ENCODE data around the gene SV2C.
A peak's percentile ranks its signal among the peaks of the same experiment; 100 is the strongest.

Gene SV2C

DNA sequence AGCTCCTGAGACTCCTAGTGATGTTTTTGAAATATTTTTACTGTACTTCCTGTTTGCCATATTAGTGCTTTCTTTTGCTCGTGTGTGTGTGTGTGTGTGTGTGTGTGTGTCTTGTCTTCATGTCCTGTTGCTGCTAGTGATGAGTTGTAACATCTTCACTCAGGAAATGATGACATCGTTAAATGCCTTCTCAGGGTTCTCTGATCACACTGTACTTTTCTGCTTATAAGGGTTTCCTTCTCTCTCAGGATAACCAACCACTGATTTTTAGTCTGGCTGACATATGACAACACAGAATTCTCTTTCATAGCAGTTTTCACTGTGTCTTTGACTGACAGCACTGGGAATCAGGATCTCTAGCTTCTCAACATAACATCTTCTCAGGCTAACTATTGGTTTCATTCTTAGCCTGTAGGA lies 16.1 kb downstream of the SV2C start:
- DNase-seq, result no peak

DNA sequence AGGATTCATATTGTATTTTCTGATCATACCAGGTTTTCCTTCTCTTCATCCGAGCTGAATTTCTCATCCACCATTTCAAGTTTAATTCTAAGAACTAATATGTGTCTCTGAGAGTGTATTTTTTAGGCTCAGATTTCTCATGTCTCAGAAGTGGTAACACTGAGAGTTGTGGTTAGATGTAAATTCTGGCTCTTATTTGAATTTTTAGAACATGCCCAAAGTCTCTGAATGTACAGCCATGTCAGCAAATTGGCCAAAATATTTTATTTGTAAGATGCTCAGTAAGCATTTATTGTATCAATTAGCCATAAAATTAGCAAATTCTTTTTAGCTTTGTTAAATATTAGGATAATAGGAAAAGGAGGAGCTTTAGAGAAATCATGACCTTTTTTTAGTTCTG lies 16.6 kb downstream of the SV2C start:
- DNase-seq, result no peak

DNA sequence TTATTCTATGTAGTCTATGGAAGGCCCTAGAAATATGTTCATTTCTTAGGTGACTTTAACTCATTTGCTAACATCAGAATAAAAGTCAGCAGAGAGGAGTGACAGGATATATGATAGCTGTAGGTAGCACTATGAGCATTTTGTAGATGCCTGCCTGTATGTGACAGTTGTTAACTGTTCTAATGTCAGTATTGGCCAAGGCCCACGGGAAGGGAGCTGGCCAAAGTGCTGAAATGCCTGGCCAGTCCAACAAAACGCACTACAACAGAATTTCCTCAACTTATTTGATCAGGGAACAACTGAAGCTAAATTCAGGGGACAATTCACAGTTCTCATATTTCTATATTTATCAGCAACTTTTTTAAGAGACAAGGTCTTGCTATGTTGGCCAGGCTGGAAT lies 20.8 kb downstream of the SV2C start:
- peak in 1 of 56 donors; percentile 0 for DNase-seq

DNA sequence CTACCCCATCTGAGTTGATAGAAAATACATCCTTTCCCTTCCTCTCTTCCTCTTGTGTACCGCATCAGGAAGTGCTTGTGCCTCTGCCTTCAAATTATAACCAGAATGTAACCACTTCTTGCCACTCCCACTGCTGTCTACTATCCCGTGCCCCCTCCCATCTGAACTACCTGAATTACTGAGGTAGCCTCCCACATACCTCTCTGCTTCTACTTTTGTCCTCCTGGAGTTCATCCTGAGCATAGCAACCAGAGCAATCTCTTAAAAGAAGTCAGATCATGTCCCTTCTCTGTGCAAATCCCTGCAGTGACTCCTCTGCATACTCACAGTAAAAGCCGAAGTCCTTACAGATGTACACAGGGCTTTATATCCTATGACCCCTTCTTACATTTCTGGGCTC lies 23.0 kb downstream of the SV2C start:
- DNase-seq, result peak in 1 of 56 donors; percentile 18

DNA sequence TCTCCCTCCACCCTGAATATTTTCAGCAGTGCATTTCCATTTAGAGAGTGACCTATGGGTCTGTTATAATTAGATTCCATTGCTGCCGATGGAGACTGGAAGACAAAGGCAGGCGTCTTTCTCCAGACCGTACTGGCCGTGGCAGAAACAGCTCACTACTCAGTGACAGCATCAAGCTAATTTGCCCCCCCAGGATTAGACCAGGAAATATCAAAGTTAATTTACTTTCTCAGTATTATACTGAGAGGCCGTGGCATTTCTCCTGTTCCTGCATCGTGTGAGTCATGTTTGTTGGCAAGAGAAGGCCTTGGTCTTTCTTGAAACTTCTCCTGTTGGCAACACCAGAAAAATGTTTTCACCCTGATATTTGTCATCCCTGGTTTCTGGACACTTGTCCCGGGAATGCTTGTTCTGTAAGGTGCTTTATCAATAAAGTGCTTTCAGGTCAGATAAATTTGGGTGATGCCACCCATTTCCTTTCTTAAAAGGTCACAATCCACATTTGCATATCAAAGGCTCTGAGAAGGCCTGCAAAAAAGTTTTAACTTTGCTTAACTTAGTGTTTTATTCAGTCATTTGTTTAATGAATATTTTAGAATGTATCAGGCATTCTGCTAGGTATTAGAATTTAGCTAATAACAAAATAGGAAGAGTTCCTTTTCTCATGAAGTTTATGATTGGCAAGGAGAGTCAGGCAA lies 28.4 kb downstream of the SV2C start:
- DNase-seq, result no peak

DNA sequence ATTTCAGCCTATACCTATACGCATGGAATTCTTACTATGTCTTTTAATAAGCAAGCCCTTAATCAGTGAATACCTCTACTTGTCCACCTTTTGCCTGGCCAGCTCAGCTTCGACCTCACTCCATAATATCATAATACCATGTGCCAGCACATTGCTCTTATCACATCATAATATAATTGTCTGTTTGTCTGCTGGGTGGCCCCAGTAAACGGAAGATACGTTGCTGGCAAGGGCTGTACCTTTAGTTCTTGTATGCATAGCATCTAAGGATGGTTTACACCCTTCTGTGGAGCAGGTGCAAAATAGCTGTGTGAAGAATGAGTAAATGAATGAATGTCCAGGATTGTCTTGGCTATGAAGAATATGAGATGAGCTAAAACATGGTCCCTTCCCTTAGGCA lies 29.9 kb downstream of the SV2C start:
- no peak for DNase-seq

DNA sequence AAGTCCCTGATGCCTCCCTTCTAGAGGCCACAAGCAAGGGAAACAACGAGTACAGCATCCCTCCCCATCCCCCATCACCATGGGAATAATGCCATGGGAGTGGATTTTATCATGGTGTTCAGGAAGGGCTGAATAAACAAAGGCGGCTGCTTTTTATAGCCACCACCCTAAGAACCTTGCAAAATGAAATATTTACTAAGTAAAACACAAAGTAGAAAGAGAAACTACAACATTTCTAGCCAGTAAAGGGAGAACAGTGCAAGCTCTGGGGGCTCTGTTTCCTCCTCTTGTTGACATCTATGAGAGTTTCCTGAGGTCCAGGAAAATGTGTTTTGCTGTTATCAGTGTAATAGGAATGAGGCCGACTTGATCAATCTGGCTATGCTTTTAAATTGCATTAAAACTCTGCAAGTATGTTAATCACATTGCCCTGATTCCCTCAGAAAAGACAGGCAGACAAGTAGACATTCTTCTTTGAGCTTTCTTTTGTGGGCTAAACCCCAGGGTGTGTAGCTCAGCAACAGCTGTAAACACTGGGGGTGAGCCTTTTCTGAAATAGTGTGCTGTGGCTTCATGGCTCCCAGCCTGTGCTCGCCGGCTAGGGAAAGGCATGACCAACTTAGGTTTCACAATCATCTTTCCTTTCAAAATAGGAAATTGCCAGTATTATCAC lies 31.1 kb downstream of the SV2C start:
- DNase-seq, result no peak

DNA sequence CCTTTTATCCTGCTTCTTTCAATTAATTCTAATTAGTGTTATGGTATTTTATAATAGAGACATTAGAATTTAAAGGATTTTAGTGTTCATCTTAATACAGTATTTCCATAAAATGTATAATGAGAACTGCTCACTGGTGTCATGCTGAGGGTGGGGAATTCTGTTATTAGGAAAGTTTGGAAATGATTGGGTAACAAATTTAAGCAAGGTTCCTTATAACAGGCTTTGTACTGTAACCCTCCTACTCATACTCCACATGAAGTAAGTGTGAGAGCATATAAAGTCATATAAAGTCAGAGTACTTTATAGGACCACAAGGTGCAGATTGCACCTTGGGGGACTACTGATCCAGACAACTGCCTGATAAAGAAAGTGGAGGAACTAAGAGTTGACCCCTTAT lies 42.2 kb downstream of the SV2C start:
- no peak for DNase-seq

DNA sequence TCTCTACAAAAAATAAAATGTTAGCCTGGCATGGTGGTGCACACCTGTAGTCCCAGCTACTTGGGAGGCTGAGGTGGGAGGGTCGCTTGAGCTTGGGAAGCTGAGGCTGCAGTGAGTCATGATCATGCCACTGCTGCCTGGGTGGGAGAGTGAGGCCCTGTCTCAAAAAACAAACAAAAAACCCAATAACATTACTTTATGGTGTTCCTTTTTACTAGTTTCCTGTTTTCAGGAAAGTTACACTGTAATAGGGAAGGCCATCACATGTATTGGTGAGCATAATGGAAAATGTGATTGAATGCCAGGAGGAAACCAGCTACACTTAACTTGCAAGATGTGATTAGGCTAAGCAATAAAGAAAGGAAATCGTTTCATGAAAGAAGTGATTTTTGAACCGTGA lies 42.7 kb downstream of the SV2C start:
- no peak for DNase-seq

DNA sequence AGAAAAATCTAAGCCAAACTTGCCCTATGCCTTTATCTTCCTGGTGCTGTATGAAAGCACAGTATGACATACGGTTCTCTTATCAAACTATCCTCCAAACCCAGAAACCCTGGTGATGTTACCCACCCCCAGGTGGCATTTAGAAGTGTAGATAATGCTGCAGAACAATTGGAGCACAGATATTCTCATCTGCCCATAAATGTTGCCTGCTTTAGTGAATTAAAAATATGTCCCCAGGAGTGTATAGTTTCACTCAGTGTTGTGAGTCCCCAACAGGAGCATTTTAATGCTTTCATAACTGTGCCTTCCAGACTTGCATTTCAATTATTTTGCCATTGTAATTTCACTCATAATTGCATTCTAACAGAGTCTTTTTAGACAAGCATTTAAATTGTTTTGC lies 50.8 kb downstream of the SV2C start:
- DNase-seq, result no peak

DNA sequence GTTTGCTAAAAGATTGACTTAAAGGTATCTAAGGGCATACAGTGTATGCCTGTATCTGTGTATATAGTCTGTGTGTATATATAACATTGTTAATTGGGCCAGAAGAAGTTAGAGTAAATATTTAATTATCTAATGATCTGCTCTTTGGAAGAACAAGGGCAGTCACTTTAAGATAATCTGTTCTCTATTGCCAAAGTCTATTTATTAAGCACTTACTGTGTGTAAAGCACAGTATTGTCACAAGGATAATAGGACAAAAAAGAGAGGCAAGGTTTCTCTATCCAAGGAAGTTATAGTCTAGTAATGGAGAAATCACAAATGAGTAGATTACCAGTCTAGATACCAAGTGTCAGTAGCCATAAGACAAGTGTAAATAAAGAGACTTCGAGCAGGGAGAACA lies 51.5 kb downstream of the SV2C start:
- DNase-seq, result no peak

DNA sequence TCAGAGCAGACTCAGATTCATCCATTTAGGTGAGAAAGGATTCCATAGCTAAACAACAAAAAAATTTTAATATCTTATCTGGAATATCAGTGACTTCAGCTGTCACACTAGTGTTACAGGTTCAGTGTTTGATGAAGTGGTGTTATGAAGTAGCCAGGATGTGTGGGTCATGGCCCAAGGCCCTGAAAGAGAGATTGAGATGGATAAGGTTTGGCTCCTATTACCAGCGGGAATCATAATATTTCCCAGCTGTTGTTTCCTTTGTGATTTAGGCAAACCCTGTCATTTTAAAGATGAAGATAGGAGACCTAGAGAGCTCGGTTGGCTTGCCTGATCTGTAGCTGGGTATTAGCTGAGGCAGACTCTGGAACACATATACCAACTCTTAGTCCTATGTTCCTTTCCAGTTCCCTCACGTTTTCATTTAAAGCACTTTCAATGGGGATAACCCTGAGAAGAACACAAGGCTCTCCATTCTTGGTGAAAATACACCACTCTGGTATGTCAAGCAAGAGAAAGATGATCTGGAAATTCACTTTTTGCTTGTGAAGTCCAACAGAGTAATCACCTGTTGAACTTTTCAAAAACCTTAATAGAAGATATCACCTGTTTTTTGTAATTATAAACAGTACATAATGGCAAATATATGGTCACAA lies 54.8 kb downstream of the SV2C start:
- no peak for DNase-seq

DNA sequence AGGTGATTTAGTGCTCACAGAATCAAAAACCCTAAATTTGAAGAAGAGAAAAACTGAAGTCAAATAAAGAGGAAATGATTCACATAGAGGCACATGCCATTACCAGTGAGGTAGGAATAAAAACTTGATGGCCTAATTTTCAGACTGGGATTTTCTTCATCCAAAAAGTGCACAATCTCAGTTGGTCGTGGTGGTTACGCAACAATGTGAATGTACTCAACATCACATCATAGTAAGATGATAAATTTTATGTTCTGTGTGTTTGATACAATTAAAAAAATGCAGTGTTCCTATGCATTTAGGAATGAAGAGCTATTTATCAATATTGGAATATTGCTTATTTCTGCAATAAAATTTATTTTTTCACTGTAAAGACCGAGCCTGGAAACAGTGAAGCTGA lies 60.7 kb downstream of the SV2C start:
- no peak for DNase-seq

DNA sequence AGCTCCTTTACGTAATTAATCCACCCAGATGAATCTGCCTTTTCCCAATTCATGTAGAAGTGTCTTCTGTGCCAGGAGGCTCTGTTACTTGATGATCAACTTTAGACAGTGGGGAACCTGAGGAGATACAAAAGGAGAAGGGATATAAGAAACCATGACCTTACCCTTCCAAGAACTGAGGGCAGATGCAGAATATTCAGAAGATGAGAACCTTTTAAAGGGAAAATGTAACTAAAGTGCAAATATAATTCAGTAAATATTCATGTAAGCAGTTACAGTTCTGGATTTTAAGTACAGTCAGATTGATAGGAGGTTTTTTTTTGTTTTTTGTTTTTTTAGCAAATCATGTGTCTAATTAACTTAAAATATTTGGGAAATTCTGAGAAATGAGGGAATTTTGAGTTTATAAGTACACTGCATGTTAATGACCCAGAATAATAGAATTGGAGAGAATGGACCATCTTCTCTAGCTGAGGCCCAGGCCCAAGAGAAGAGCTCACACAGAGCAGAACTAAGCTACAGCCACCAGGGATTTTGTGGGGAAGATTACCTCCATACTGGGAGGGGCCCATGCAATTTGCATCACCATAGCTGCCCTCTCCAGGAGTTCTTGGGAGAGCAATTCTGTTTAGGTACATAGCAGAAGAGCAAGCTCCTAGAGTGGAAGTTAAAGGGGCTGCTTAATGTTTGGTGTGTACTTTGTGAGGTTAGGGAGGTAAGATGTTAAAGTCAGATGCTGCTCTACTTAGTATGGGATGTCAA lies 61.5 kb downstream of the SV2C start:
- no peak for DNase-seq

DNA sequence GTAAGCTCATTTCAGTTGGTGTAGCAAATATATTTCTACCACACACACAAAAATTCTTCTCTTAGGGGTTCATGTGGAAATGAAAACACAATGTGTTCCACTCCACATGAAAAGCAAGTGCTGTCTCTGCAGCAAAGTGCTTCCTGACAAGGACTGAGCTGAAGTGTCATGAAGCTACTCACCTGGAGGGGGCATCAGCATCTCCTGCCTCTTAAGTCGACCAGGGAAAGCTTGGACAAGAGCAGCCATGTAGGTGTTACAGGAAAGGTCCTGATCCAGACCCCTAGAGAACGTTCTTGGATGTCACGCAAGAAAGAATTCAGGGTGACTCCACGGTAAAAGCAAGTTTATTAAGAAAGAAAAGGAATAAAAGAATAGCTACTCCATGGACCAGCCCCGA lies 62.8 kb downstream of the SV2C start:
- DNase-seq, result no peak

DNA sequence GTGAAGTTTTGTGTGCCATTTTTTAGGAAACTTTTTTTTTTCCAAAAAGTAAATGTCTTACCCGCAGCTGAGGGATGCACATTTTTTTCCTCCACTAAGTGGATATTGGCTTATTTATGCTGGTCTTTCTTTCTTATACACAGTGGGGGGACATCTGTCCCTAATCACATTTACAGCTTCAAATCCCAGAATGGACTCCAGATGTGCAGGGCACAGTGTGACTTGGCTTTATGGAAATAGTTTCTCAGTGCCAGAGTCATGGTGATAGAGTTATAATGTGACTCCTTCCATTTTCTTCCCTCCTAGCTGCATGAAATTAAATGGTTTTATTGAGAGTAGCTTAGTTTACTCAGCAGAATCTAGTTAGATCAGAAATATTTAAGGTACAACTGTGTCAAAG lies 66.5 kb downstream of the SV2C start:
- DNase-seq, result no peak

DNA sequence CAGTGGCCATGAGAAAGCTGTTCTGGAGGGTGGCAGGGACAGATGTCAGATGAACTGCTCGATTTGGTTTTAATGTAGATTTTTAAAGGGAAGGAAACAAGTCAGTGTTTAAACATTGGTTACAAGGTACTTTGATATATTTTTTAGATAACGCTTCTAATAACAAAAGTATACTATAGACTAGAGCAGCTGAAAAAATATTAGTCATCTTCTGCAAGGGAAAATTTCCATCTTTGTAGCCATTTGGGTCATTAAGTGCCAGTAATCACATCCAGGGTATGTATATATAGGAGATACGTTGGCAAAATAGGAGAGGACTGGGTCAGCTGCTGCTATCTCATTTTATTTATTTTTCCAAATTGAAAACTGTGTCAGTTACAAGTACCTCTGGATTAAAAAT lies 69.0 kb downstream of the SV2C start:
- no peak for DNase-seq

DNA sequence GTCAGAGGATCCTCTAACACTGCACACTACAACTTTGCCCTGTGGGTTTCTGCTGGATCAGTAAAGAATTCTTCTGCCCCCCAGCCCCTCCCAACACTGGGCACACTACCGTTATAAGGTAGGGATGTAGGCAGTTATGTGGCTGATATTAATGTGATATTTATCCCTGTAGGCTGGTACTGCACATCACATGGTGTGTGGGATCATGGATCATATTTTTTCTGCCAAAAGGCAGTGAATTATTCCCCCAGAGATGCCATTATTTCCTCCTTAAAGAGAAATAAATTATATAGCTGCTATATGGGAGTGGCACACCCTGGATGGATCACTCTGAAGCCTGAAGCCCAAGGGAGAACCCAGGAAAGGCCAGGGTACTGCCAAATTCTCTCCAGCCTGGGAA lies 69.5 kb downstream of the SV2C start:
- no peak for DNase-seq

DNA sequence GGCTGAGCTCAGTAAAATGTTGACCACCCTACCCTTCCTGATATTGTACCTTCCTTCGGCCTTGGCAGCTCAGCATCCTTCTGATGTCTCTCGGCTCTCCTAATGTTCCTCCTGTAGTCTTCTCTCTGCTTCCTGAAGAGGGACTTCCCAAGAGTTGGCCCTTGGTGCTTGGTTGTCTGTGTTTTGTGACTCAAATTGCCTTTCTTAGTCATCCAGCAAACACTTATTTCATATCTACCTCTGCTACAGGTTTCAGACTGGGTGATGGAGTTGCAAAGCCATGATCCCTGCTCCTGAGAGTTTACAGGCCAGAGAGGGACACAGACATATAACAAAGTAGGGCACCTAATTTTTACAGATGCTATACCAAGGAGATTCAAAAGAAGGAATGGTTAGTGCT lies 70.1 kb downstream of the SV2C start:
- no peak for DNase-seq

DNA sequence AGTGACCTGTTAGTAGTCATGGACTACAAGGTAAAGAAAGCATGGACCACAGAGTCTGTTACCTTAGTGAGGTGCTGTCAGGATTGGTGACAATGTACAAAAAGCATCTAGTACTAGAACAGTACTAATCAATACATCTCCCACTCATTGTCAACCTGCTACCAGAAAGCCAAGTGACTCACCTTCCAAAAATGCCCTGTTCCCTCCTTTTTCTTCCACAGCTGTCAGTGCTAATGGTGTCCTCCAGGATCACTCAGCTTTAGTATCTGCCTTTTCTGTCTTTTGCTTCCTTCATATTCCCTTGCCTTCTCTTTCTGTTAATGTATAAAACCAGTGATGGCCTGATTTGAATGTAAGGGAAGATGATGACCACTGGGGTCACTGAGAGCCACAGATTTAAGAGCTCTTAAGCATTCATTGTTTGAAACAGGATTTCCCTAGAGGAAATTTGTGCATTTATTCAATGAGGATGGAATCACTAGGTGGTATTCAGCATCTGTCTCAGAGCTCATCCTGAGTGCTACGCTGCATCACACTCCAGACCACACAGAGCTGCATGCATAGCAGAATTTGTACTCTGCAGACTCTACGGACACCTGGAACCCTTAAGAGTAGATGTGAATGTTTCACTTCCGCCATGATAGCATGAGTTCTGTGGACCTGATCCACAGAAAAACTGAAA lies 71.0 kb downstream of the SV2C start:
- peak in 10 of 56 donors; percentile 7 to 57 (median 18) for DNase-seq

DNA sequence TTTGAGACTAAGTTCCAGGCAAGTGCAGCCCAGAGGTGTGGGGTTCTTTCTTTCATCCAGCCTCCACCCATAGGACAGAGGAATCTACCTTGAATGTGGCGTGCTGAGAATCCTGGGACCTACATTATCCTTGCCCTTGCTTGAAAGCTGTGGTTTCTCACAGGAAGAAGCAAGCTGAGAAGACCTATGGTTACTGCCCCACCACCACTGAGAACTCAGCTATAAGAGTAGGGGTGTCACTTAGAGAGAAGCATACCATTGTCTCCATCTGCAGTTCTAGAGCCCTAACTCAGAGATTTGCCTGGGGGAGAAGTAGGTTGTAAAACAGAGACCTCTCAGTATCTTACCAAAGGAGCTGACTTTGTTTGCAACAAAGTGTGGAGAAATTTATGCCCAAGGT lies 72.4 kb downstream of the SV2C start:
- DNase-seq, result no peak

DNA sequence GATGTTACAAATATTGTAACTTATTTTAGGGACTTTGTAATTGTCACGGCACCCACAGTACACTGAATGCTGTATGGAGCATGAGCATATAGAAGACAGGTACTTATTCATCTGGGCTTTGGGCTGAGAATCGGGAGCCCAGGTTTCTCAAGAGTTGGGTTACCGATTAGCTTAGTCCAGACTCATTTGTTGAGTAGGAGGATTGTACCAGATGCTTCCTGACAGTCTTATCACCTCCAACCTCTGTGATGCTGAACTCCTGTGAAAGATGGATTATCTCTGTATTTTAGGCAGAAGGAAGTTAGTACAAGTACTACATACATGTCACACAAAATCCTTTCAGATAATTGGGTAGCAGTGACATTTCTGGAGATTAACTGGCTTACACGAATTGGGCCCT lies 79.2 kb downstream of the SV2C start:
- DNase-seq, result no peak
